Calu3 (cell line): ENCODE measurements around the gene IL17B. TPM values are rescaled to one million over a fixed set of nuclear protein-coding genes. Genes with fewer than 3 reads are reported as not detected.

Experiments used
- BruUV-seq: library from RNA; stranded (reverse); fragments of 400-500 nt; replicated peaks from 2 replicates; lab custom pipeline; 2021; lab: Mats Ljungman, UMichigan
- CTCF ChIA-PET: fragments of 300-600 bp; sonication (Branson Sonifier 250); formaldehyde crosslinking; loops from one replicate; lab custom pipeline; 2022; ENCODE audit warnings: antibody characterized with exemption; lab: Charles Lee
- DNase-seq: peaks from one replicate; pipeline ENCODE4 v3.0.0; 2022
- H3K27ac Mint-ChIP-seq: one replicate; pipeline ENCODE4 v1.8.0; 2022; ENCODE audit warnings: mixed read lengths; ENCODE audit not compliant: unreplicated experiment
- H3K27me3 Mint-ChIP-seq: one replicate; pipeline ENCODE4 v1.8.0; 2022; ENCODE audit warnings: mixed read lengths; ENCODE audit not compliant: unreplicated experiment
- H3K36me3 Mint-ChIP-seq: one replicate; pipeline ENCODE4 v1.8.0; 2022; ENCODE audit warnings: mild to moderate bottlenecking, moderate library complexity, mixed read lengths; ENCODE audit not compliant: insufficient read depth, unreplicated experiment
- H3K4me1 Mint-ChIP-seq: one replicate; pipeline ENCODE4 v1.8.0; 2022; ENCODE audit warnings: mild to moderate bottlenecking, low read depth, mixed read lengths; ENCODE audit not compliant: unreplicated experiment
- H3K4me3 Mint-ChIP-seq: one replicate; pipeline ENCODE4 v1.8.0; 2022; ENCODE audit warnings: mild to moderate bottlenecking, low read depth, moderate library complexity, mixed read lengths; ENCODE audit not compliant: unreplicated experiment
- H3K9me3 Mint-ChIP-seq: one replicate; pipeline ENCODE4 v1.8.0; 2022; ENCODE audit warnings: low read depth, mixed read lengths; ENCODE audit not compliant: unreplicated experiment
- CTCF ChIP-seq: fragments of 200-600 bp; IDR thresholded peaks from one replicate; pipeline ENCODE4 v1.8.0; 2022; ENCODE audit warnings: antibody characterized with exemption; ENCODE audit not compliant: unreplicated experiment
- intact Hi-C: fragments of 100-400 bp; cut with micrococcal nuclease; formaldehyde crosslinking; loops from one replicate; pipeline ENCODE4 v1.10.0; 2022; ENCODE audit not compliant: unreplicated experiment
- total RNA-seq: library from RNA; stranded (reverse); gene quantifications from 2 replicates; pipeline ENCODE4 v1.2.3, GENCODE V29; 2022

The IL17B gene
- total RNA-seq, 1 experiment from 2014 or later: not detected

DNA sequence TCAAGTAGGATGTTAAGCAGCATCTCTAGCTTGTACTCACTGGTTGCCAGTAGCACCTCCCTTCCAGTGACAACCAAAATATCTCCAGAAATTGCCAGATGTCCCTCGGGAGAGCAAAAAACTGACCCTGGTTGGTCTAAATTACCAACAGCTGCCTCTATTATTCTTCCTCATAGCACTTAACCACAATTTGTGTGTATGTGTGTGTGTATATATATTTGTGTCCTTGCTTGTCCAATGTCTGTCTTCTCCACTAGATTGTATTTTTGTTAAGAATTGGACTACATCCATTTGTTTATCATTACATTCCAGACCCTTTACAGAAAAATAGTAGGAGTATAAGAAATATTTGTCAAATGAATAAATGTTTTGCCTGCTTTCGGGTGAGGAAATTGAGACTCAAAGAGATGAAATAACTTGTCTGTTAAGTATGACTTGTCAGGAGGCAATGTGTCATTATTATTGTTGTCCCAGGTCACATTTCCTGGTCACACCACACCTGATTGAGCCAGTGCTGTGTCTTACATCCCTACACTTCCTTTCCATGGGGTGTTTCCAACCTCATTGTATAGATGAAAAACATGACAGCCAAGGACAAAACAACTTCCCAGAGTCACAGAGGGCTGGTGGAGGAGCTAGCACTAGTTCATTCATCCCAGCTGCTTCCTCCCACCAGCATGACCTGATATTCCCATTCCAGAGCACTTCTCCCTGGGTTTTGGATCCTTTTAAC, 45.2 kb downstream of the IL17B start:
- H3K4me1 Mint-ChIP-seq: peaks cover 19% of the 10 kb centered on the region
- intact Hi-C loops: no loop called here
- no TSS peak for BruUV-seq
- peaks cover 3% of the 10 kb centered on the region for H3K9me3 Mint-ChIP-seq
- CTCF ChIA-PET: interaction anchor here (1.0 to 1.2 kb wide), 2 partner anchors 11 to 102 kb away, joined by 3 read pairs; partner anchors contain the start of gene GRPEL2
- H3K27ac Mint-ChIP-seq: peak overlapping the region; percentile 9
- no peaks in the 10 kb centered on the region for H3K36me3 Mint-ChIP-seq
- no peaks in the 10 kb centered on the region for H3K27me3 Mint-ChIP-seq
- no peak for TF ChIP-seq CTCF
- DNase-seq: no peak
- H3K4me3 Mint-ChIP-seq: no peak overlapping the region

GRCh38 chr5:149328177-149328576, 50.9 kb downstream of the IL17B start:
- H3K27ac Mint-ChIP-seq: no peak overlapping the region
- no TSS peak for BruUV-seq
- H3K9me3 Mint-ChIP-seq: no peaks in the 10 kb centered on the region
- DNase-seq: no peak
- intact Hi-C loops: no loop called here
- no peak overlapping the region for H3K4me3 Mint-ChIP-seq
- TF ChIP-seq CTCF: no peak
- no peaks in the 10 kb centered on the region for H3K36me3 Mint-ChIP-seq
- H3K4me1 Mint-ChIP-seq: peaks cover 6% of the 10 kb centered on the region
- no peaks in the 10 kb centered on the region for H3K27me3 Mint-ChIP-seq
- CTCF ChIA-PET: no interaction called here

DNA sequence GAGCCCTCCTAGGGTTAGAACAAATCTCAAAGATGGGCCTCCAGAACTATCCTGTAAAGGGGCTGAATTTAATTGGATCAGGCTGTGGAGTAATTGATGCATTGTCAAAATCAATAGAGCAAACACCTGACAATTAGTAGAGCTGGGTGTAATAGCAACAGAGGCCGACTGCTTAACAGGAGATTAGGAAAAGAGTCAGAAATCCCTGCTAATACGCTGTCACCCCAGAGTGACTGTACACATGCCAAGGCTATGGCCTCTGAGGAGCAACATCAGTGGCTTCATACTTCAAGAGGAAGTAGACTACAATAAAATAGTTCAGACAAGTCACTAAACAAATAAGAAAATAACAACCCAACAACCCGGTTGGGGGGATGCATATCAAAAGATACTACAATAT, 52.5 kb downstream of the IL17B start:
- no TSS peak for BruUV-seq
- no peak overlapping the region for H3K27ac Mint-ChIP-seq
- H3K27me3 Mint-ChIP-seq: no peaks in the 10 kb centered on the region
- no peak overlapping the region for H3K4me3 Mint-ChIP-seq
- CTCF ChIA-PET: interaction anchor here (1.6 kb wide), 1 partner anchor 19 kb away, joined by 3 read pairs; the partner anchor contains the start of gene GRPEL2
- peaks cover 6% of the 10 kb centered on the region for H3K4me1 Mint-ChIP-seq
- H3K9me3 Mint-ChIP-seq: no peaks in the 10 kb centered on the region
- no peak for TF ChIP-seq CTCF
- no peaks in the 10 kb centered on the region for H3K36me3 Mint-ChIP-seq
- intact Hi-C loops: no loop called here
- peak; percentile 20 for DNase-seq

GRCh38 chr5:149325894-149326293, 53.2 kb downstream of the IL17B start:
- DNase-seq: no peak
- CTCF ChIA-PET: interaction anchor here (1.6 kb wide), 1 partner anchor 20 kb away, joined by 3 read pairs; the partner anchor contains the start of gene GRPEL2
- no peak for TF ChIP-seq CTCF
- Mint-ChIP-seq H3K9me3 (no peaks in the 10 kb centered on the region), H3K4me1 (peaks cover 9% of the 10 kb centered on the region), H3K27me3 (no peaks in the 10 kb centered on the region), H3K4me3 (no peak overlapping the region), H3K27ac (no peak overlapping the region), H3K36me3 (peaks cover under 1% of the 10 kb centered on the region)
- no TSS peak for BruUV-seq
- intact Hi-C loops: no loop called here
